H9 (cell line): Measurements from ENCODE around the gene ELF1. TPM values are rescaled to one million over a fixed set of nuclear protein-coding genes. Genes with fewer than 3 reads are reported as not detected.

Experiments used
- DNase-seq: peaks from one replicate; pipeline ENCODE4 v3.0.0-alpha.2; 2017
- H2AFZ ChIP-seq: one replicate; pipeline ENCODE4 v1.6.1; 2013; ENCODE audit warnings: mild to moderate bottlenecking, low read length, control low read depth, moderate library complexity
- H2AK5ac ChIP-seq: 2 replicates; pipeline ENCODE4 v1.6.1; 2013; ENCODE audit warnings: low read length, control low read depth, mixed read lengths; ENCODE audit not compliant: insufficient read length
- H2BK120ac ChIP-seq: one replicate; pipeline ENCODE4 v1.6.1; 2013; ENCODE audit warnings: low read depth, mild to moderate bottlenecking, low read length, control low read depth, inconsistent platforms; ENCODE audit not compliant: poor library complexity, severe bottlenecking
- H2BK12ac ChIP-seq: 2 replicates; pipeline ENCODE4 v1.6.1; 2013; ENCODE audit warnings: low read length, control low read depth, mixed read lengths, low read depth; ENCODE audit not compliant: insufficient read length
- H2BK15ac ChIP-seq: 2 replicates; pipeline ENCODE4 v1.6.1; 2013; ENCODE audit warnings: low read depth, low read length, control low read depth
- H2BK20ac ChIP-seq: one replicate; pipeline ENCODE4 v1.6.1; 2013; ENCODE audit warnings: low read depth, mild to moderate bottlenecking, low read length, control low read depth, inconsistent platforms; ENCODE audit not compliant: poor library complexity, severe bottlenecking
- H2BK5ac ChIP-seq: 2 replicates; pipeline ENCODE4 v1.6.1; 2013; ENCODE audit warnings: low read length, control low read depth, mixed read lengths; ENCODE audit not compliant: insufficient read length
- H3K14ac ChIP-seq: 2 replicates; pipeline ENCODE4 v1.6.1; 2013; ENCODE audit warnings: low read length, control low read depth; ENCODE audit not compliant: insufficient read depth
- H3K18ac ChIP-seq: 2 replicates; pipeline ENCODE4 v1.6.1; 2013; ENCODE audit warnings: low read depth, mild to moderate bottlenecking, mixed read lengths, low read length, control low read depth; ENCODE audit not compliant: insufficient read length
- H3K23ac ChIP-seq: 2 replicates; pipeline ENCODE4 v1.6.1; 2013; ENCODE audit warnings: low read length, control low read depth, mixed read lengths, low read depth; ENCODE audit not compliant: insufficient read length
- H3K23me2 ChIP-seq: 2 replicates; pipeline ENCODE4 v1.6.1; 2013; ENCODE audit warnings: low read depth, mild to moderate bottlenecking, mixed read lengths, low read length, control low read depth; ENCODE audit not compliant: insufficient read length, poor library complexity, severe bottlenecking
- H3K27ac ChIP-seq: 2 replicates; pipeline ENCODE4 v1.5.1; 2013; ENCODE audit warnings: low read length, control low read depth, mixed read lengths, low read depth; ENCODE audit not compliant: insufficient read length
- H3K27me3 ChIP-seq: 2 replicates; pipeline ENCODE4 v1.6.1; 2013; ENCODE audit warnings: low read length, control low read depth, inconsistent platforms; ENCODE audit not compliant: insufficient read depth
- H3K4ac ChIP-seq: 2 replicates; pipeline ENCODE4 v1.6.1; 2013; ENCODE audit warnings: low read depth, mild to moderate bottlenecking, control low read depth, inconsistent platforms, low read length, moderate library complexity
- H3K4me1 ChIP-seq: 2 replicates; pipeline ENCODE4 v1.6.1; 2013; ENCODE audit warnings: low read length, control low read depth, inconsistent platforms; ENCODE audit not compliant: insufficient read depth
- H3K4me2 ChIP-seq: 2 replicates; pipeline ENCODE4 v1.6.1; 2013; ENCODE audit warnings: low read length, control low read depth, mixed read lengths; ENCODE audit not compliant: insufficient read length, insufficient read depth
- H3K56ac ChIP-seq: 2 replicates; pipeline ENCODE4 v1.6.1; 2013; ENCODE audit warnings: low read depth, mild to moderate bottlenecking, mixed read lengths, low read length, control low read depth; ENCODE audit not compliant: insufficient read length
- H3K79me1 ChIP-seq: 2 replicates; pipeline ENCODE4 v1.6.1; 2013; ENCODE audit warnings: low read depth, mild to moderate bottlenecking, moderate library complexity, low read length, control low read depth, inconsistent platforms; ENCODE audit not compliant: insufficient read depth, poor library complexity, severe bottlenecking
- H3K79me2 ChIP-seq: 2 replicates; pipeline ENCODE4 v1.6.1; 2013; ENCODE audit warnings: low read length, control low read depth, inconsistent platforms; ENCODE audit not compliant: insufficient read depth
- H3K9ac ChIP-seq: 2 replicates; pipeline ENCODE4 v1.6.1; 2013; ENCODE audit warnings: low read length, control low read depth, mixed read lengths; ENCODE audit not compliant: insufficient read length; ENCODE audit errors: extremely low read depth
- H3K9me3 ChIP-seq: one replicate; pipeline ENCODE4 v1.6.1; 2013; ENCODE audit warnings: low read depth, low read length, inconsistent platforms; ENCODE audit not compliant: control insufficient read depth
- H3T11ph ChIP-seq: one replicate; pipeline ENCODE4 v1.6.1; 2013; ENCODE audit warnings: mild to moderate bottlenecking, low read length, control low read depth, inconsistent platforms
- H4K20me1 ChIP-seq: one replicate; pipeline ENCODE4 v1.6.1; 2013; ENCODE audit not compliant: control insufficient read depth, insufficient read length, insufficient read depth
- H4K5ac ChIP-seq: 2 replicates; pipeline ENCODE4 v1.6.1; 2013; ENCODE audit warnings: low read depth, mild to moderate bottlenecking, mixed read lengths, low read length, control low read depth; ENCODE audit not compliant: insufficient read length
- H4K8ac ChIP-seq: replicated peaks from 2 replicates; pipeline ENCODE4 v1.6.1; 2013; ENCODE audit warnings: low read length, control low read depth, mixed read lengths, low read depth; ENCODE audit not compliant: insufficient read length
- H4K91ac ChIP-seq: 2 replicates; pipeline ENCODE4 v1.6.1; 2013; ENCODE audit warnings: low read depth, mild to moderate bottlenecking, moderate library complexity, mixed read lengths, low read length, control low read depth; ENCODE audit not compliant: insufficient read length
- H3K27ac Mint-ChIP-seq, 3 experiments: 2 replicates in 2 of 3; 3 replicates in 1 of 3; pipeline ENCODE4 v1.8.0; 2020 to 2021; ENCODE audit warnings: mixed read lengths in 3 of 3, mild to moderate bottlenecking in 1 of 3, moderate library complexity in 1 of 3
- H3K27me3 Mint-ChIP-seq: 2 replicates; pipeline ENCODE4 v1.8.0; 2021; ENCODE audit warnings: low read depth, mild to moderate bottlenecking, moderate library complexity, mixed read lengths
- H3K36me3 Mint-ChIP-seq, 3 experiments: 2 replicates in 2 of 3; 3 replicates in 1 of 3; pipeline ENCODE4 v1.8.0; 2020 to 2021; ENCODE audit warnings: low read depth in 3 of 3, mixed read lengths in 3 of 3; ENCODE audit not compliant: insufficient read depth in 1 of 3
- H3K4me1 Mint-ChIP-seq, 2 experiments: 2 replicates each; pipeline ENCODE4 v1.8.0; 2020; ENCODE audit warnings: mixed read lengths in 2 of 2
- H3K4me3 Mint-ChIP-seq, 2 experiments: 2 replicates in 1 of 2; 3 replicates in 1 of 2; pipeline ENCODE4 v1.8.0; 2020 to 2021; ENCODE audit warnings: mild to moderate bottlenecking in 2 of 2, mixed read lengths in 2 of 2, moderate library complexity in 1 of 2
- H3K9me3 Mint-ChIP-seq, 2 experiments: 2 replicates in 1 of 2; 3 replicates in 1 of 2; pipeline ENCODE4 v1.8.0; 2020; ENCODE audit warnings: mild to moderate bottlenecking in 2 of 2, mixed read lengths in 2 of 2, moderate library complexity in 1 of 2
- CTCF ChIP-seq: fragments of 200-600 bp; sonication (generic); conservative IDR thresholded peaks from 3 replicates; pipeline ENCODE4 v1.8.0; 2021; ENCODE audit warnings: antibody characterized with exemption, mild to moderate bottlenecking
- WGBS: extraction: QIAGEN DNeasy Blood & Tissue Kit; methylation state at CpG from one replicate; pipeline ENCODE4 v1.1.7; 2013; ENCODE audit warnings: missing lambda C conversion rate, low lambda C conversion rate, mixed read lengths; ENCODE audit not compliant: insufficient read length; ENCODE audit errors: extremely low coverage; 5-methylcytosine and 5-hydroxymethylcytosine counted together
- total RNA-seq: library from RNA; stranded (reverse); gene quantifications from 2 replicates; pipeline ENCODE4 v1.2.1, GENCODE V29; 2021

Gene ELF1
- total RNA-seq, 1 experiment from 2014 or later: 15.5 TPM

DNA sequence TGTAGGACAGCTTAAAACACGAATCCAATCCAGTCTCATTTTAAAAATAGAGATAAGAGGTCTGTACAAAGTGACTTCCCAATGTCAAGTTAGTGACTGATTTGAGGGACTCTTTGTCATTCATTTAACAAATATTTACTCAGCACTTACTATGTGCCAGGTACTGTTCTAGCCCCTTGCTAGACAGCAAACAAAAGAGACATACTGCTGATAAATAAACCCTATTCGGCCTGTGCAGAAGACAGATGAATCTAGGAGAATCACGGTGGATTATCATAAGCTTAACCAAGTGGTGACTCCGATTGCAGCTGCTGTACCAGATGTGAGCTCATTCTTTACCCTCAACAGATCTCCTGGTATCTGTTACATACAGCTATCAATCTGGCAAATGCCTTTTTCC, 6.4 kb upstream of the ELF1 start:
- TF ChIP-seq CTCF: no peak
- no peak overlapping the region for H2BK12ac ChIP-seq
- H3K27ac ChIP-seq: no peak overlapping the region
- H3K79me2 ChIP-seq: no peaks in the 10 kb centered on the region
- Mint-ChIP-seq H3K4me3 (no peak overlapping the region), H3K27me3 (no peaks in the 10 kb centered on the region), H3K36me3 (no peaks in the 10 kb centered on the region), H3K27ac (no peak overlapping the region; a peak in 1 of 7 replicates), H3K4me1 (peaks cover 9 to 13% of the 10 kb centered on the region in 2 experiments), H3K9me3 (no peaks in the 10 kb centered on the region)
- H4K91ac ChIP-seq: no peak overlapping the region
- no CpG with 5 or more reads among the region's 4 CpGs for WGBS
- no peak overlapping the region for H2BK20ac ChIP-seq
- no peak overlapping the region for H4K8ac ChIP-seq
- no peak overlapping the region for H3K9ac ChIP-seq
- no peak overlapping the region for H2BK120ac ChIP-seq
- H3K56ac ChIP-seq: no peak overlapping the region
- H3K14ac ChIP-seq: no peak overlapping the region
- no peaks in the 10 kb centered on the region for H3K4me1 ChIP-seq
- no peaks in the 10 kb centered on the region for H3K27me3 ChIP-seq
- no peak overlapping the region for H3K4ac ChIP-seq
- no peak overlapping the region for H3T11ph ChIP-seq
- no peak overlapping the region for H2AK5ac ChIP-seq
- no peak overlapping the region for H2BK5ac ChIP-seq
- H3K23ac ChIP-seq: no peak overlapping the region
- no peak overlapping the region for H2AFZ ChIP-seq
- no peak overlapping the region for H3K4me2 ChIP-seq
- H3K79me1 ChIP-seq: no peaks in the 10 kb centered on the region
- DNase-seq: no peak
- no peak overlapping the region for H3K18ac ChIP-seq
- no peaks in the 10 kb centered on the region for H4K20me1 ChIP-seq
- no peak overlapping the region for H2BK15ac ChIP-seq
- no peak overlapping the region for H4K5ac ChIP-seq
- H3K9me3 ChIP-seq: no peaks in the 10 kb centered on the region
- H3K23me2 ChIP-seq: no peaks in the 10 kb centered on the region
